Choroid plexus epithelial cell (primary cell): ENCODE data around the gene ABCD2.
A peak's percentile ranks its signal among the peaks of the same experiment; 100 is the strongest.
"Not testable (repeated sequence)": the region's sequence is repeated elsewhere in the genome, so short reads cannot be mapped to it uniquely, and the experiment has no call there.

ENCODE experiments used
- DNase-seq: peaks from one replicate; pipeline ENCODE4 v3.0.0-alpha.2; 2010; ENCODE audit warnings: low read depth
- H3K4me3 ChIP-seq: 2 replicates; pipeline ENCODE4 v1.5.1; 2011; ENCODE audit warnings: low read depth, mild to moderate bottlenecking, control low read depth, low read length, moderate library complexity
- CTCF ChIP-seq: conservative IDR thresholded peaks from 2 replicates; pipeline ENCODE4 v1.5.1; 2011; ENCODE audit warnings: low read depth, mild to moderate bottlenecking, control low read depth, inconsistent platforms, low read length, moderate library complexity

Gene ABCD2

GRCh38 chr12:39632670-39633069 is 13.1 kb upstream of the ABCD2 start:
- TF ChIP-seq CTCF = no peak
- H3K4me3 ChIP-seq = no peak overlapping the region
- no peak for DNase-seq

DNA sequence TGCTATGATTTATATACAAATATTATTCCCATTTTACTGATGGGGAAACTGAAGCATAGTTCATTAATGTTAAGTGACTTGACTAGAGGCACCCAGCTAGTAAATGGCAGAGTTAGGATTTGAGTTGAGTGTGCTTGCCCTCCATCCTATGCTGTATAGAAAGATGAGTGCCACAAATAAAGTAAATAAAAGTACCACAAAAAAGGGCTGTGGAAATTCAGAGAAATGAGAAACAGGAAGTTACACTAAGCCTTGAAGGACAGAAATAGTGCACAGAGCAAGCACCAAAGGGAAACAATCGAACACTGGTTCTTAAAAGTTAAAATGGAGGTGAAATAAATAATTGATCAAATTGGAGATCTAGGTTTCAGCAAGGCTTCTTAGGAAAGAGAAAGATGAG is 9.2 kb upstream of the ABCD2 start:
- no peak overlapping the region for H3K4me3 ChIP-seq
- no peak for DNase-seq
- TF ChIP-seq CTCF = no peak

DNA sequence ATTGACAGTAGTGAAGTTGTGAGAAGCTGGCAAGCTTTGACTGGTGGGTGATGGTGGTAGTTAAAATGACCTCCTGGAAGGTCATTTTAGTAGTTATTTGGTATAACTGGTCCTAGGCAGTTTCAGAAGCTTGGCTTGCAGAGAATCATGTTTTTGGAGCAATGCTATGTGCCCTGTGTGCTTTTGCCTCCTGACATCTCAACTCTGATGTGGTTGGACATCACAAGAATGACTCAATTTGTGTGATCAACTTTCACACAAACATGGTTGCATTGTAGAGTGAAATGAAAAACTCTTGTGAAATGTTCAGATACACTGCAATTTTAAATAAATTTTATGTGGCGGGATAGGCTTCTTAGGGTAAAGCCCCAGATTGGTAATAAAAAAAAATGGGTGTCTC is 8.3 kb upstream of the ABCD2 start:
- no peak for DNase-seq
- no peak for TF ChIP-seq CTCF
- H3K4me3 ChIP-seq = no peak overlapping the region

DNA sequence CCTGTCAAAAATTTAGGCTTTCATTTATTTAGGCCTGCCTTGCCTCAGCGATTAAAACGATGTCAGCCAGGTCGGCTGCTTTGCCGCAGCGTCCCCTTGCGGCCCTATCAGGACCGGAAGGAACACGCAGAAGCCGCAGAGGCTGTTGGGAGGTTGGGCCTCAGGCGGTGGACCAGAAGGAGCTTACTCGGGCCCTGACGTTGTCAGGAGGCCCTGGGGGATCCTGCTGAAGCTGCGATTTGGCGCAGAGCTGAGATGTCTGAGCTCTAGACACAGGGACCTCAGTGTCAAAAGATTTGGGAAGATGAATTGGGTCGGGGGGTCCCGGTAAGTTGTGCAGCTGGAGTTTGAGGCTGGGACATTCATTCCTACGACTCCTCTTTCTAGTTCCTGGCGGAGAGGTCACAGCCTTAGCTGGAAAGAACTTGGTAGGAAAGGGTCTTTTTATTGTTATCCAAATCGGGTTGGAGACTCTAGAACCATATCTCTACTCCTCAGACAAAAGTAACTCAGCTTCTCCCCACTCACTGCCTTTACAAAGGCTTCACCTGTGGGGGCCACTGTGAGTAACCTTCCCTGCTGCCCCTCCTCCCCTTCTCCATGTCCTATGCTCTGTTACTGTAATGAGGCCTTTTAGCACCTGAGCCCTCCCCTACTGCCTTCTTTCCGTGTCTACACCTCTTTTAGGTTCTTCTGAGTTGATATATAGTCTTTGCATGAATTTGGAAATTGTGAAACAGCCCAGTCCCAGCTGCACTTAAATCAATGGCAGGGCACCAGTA is 6.6 kb upstream of the ABCD2 start:
- no peak overlapping the region for H3K4me3 ChIP-seq
- no peak for TF ChIP-seq CTCF
- no peak for DNase-seq

GRCh38 chr12:39623919-39624318 is 4.3 kb upstream of the ABCD2 start:
- no peak for TF ChIP-seq CTCF
- H3K4me3 ChIP-seq = no peak overlapping the region
- DNase-seq = peak; percentile 30

GRCh38 chr12:39623160-39623559 is 3.6 kb upstream of the ABCD2 start:
- not testable (repeated sequence) for DNase-seq, H3K4me3 ChIP-seq

DNA sequence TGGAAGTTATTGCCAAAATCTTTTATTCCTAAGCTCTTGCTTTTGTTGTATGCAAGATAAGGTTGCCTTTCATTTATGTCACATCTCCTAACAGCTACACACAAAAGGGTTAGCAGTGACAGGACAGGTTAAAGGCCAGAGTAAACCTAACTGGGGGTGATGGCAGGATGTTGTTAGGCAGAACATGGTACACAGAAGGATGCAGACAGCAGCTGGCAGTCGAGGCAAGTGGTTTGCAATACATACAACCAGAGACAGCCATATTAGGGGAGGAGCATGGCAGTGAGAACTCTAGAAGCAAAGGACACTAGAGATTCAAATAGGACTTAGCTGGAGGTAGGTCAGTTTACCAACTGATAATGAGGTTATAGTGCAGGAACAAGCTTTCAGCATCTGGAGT is 2.7 kb upstream of the ABCD2 start:
- no peak for TF ChIP-seq CTCF
- no peak overlapping the region for H3K4me3 ChIP-seq
- no peak for DNase-seq
